T-helper 1 cell treated with Interleukin-12 subunit alpha and Interleukin-12 subunit beta and Interleukin-4 antibody, amounts not matched to agents 30 ng/mL and 1 ng/mL, for 36 hours (primary cell): ENCODE measurements around the gene TCEA2. TPM values are rescaled to one million over a fixed set of nuclear protein-coding genes. Genes with fewer than 3 reads are reported as not detected.

Experiments used
- intact Hi-C: fragments of 100-400 bp; cut with micrococcal nuclease; formaldehyde crosslinking; loops from one replicate; pipeline ENCODE4 v1.15.1; 2024
- total RNA-seq: library from RNA; stranded (reverse); gene quantifications from 2 replicates; pipeline ENCODE4 v1.2.3, GENCODE V29; 2022

The TCEA2 gene
- total RNA-seq, 1 donor from 2014 or later: 47.4 TPM

DNA sequence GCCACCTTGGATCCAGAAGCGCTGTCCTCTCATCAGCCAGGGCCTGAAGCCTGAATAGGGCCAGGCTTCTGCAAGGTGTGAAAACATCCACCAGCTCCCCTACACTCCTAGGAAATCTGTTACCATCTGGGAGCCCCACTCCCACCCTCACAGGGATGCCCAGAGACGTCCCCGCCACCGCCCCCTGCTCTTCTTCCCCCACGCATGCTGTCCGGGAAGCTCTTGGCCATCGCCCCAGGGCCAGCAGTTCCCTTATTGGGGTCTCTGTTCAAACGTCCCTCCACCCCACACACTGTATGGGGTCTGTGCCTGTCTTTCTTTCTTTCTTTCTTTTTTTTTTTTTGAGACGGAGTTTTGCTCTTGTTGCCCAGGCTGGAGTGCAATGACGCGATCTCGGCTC lies 12.6 kb downstream of the TCEA2 start:
- intact Hi-C loops: loop anchor here (5.0 kb wide), 3 partner anchors 448 to 1688 kb away; partner anchors contain the start of genes FNDC11, GMEB2 and RPS21

DNA sequence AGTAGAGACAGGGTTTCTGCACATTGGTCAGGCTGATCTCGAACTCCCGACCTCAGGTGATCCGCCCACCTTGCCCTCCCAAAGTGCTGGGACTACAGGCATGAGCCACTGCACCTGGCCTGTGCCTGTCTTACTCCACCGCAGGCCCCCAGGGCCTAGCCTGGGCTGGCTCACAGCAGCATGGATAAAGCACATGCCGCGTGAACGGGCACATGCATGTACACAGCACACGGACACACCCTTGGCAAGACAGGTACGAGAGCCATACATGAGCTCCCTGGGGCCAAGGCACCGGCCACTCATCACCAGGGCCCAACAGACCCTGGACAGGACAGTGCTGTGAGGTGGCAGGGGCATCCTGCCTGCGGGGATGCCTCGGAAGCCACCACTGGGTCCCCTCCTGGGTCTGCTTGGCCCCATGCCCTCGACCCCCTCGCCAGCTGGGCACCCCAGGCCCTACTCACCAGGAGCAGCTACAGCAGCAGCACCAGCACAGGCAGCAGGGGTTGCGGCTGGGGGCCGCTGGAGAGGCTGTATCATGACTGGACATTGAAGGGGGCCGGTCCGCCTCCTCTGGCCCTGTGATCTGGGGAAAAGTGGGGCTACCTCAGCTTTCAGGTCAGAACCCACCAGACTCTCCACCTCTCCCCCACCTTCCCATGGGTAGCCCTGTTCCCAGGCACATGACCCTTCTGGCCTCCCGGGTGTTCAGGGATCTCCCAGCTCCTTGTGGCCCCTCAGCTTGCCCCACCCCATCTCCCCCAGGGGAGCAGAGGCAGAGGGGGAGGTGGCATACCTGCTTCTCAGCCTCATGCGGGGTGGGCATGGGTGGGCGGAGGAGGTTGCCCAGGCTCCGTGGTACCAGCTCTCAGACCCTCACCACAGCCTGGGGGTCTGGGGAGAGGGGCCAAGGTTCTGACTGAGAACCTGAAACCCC lies 13.3 kb downstream of the TCEA2 start:
- intact Hi-C loops: loop anchor here (5.0 kb wide), 3 partner anchors 449 to 1689 kb away; partner anchors contain the start of genes FNDC11, GMEB2 and RPS21

DNA sequence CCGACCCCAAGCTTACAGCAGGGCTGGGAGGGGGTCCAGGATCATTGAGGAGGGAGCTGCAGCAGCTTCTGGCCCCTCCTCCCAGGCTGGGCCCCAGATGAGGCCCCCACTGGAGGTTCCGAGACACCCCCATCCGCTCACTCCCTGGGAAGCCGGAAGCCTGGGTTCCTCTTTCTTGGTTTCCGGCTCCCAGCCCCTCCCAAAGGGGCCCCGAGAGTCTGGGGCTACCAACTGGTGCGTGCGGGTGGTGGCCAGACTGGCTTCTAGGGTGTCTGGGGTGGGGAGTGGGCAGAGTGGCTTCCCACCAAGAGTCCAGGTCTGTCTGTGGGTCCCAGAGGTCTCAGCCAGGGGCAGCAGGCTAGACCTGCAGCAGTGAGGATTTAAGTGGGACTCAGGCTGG lies 14.1 kb downstream of the TCEA2 start:
- intact Hi-C loops: loop anchor here (1.0 to 5.0 kb wide), 5 partner anchors 11 to 1690 kb away; partner anchors contain the start of genes FNDC11, GMEB2, RPS21 and UCKL1

DNA sequence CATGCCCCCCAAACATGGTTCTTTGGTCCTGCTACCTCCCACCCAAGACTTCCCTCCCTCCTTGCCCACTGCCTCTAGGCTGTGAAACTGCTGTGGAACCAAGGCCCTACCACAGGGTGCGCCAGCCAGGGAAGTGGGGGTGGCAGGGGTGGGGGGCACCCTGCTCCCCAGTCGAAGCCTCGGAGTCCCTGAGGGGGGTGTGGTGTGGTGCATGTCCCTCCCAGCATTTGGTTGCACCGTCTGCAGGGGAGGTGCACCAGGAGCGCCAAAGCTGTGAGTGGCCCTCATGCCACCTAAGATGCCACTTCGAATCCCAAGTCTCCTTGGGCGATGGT lies 14.5 kb downstream of the TCEA2 start:
- intact Hi-C loops: loop anchor here (1.0 to 5.0 kb wide), 5 partner anchors 11 to 1690 kb away; partner anchors contain the start of genes FNDC11, GMEB2, RPS21 and UCKL1

DNA sequence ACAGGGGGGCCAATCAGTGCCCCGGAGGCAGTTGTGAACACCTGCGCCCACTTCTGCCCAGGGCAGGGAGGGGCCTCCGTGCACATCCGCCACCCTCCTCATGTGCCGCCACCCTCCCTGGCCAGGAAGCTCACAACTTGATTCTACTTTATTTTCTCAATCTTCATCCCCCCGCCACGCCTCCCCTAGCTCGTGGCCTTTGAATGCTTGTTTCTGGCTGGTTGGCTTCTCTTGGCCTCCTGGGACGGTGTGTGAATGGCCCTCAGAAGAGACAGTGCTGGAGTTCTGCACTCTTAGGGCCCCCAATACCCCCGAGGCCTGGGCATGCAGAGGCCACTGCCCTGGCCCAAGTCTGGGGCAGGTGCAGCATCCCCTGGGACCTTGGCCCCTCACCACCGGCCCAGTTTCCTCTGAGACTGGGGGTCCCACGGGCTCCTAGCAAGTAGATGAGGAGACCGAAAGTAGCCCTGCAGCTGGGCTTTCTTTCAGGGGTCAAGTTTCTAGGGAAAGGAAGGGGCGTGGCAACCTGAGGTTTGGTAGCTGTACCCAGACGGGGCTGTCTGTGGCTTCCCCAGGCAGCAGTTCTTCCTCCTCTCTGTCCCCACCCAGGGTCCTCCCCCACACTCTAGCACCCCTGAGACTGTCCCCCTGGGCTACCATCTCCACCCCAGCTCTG lies 15.0 kb downstream of the TCEA2 start:
- intact Hi-C loops: loop anchor here (1.0 to 5.0 kb wide), 6 partner anchors 12 to 1691 kb away; partner anchors contain the start of genes C20orf204, FNDC11, GMEB2 and RPS21

DNA sequence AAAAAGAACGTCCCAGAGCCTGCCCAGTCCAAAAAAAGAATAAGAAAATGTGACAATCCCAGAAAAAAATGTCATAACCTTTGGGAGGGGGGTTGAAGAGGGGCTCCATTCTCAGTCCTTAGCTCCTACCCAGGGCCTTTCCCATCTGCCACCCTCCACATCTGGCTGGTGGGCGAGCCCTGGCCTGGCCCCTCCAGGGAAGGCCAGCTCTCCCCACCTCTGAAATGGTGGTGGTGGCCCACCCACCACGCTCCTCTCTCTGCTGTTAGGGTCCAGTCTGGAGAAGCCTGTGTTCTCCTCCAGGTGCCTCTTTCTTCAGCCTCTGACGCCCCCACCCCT lies 15.9 kb downstream of the TCEA2 start:
- intact Hi-C loops: loop anchor here (1.0 to 5.0 kb wide), 6 partner anchors 16 to 1692 kb away; partner anchors contain the start of genes C20orf204, FNDC11, GMEB2 and RPS21

DNA sequence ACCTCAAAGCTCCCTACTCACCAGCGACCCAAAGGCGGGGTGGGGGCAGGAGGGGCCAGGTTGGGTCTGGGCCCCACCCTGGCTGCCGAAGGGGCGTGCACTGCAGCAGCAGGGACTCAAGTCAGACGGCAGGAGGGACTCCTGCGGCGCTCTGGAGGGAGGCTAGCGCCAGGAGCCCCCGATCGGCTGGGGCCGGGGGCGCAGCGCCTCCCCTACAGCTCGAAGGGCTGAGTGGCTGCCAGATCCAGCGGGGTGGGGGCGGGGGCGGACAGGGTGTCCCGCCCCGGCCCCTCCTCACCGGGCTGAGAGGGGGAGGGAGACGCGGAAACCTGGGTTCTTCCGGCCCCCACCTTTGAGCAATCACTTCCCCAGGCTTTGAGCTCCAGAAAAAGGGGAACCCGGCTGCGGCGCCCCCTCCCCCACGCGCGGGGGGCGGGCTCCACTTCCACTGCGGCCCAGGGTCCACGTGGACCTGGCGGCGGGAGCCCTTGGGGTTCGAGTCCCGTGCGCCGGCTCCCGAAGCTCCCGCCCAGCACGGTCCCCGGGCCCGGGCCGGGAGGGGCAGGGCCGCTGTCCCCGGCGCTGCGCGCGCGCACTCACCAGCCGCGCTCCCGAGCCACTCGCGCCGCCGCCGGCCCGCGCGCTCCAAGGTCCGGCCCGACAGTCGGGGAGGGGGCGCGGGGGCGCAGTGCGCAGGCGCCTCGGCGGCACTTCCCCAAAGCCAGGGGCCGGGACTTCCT lies 16.4 kb downstream of the TCEA2 start, which contains the start of gene RGS19:
Gene RGS19 (minus strand): TSS at position 246 of the 740 bp plus-strand sequence. CDS start 2,632 bp downstream, outside the sequence.
- intact Hi-C loops: loop anchor here (1.0 to 5.0 kb wide), 7 partner anchors 16 to 1692 kb away; partner anchors contain the start of genes C20orf204, FNDC11, GMEB2 and PTK6

DNA sequence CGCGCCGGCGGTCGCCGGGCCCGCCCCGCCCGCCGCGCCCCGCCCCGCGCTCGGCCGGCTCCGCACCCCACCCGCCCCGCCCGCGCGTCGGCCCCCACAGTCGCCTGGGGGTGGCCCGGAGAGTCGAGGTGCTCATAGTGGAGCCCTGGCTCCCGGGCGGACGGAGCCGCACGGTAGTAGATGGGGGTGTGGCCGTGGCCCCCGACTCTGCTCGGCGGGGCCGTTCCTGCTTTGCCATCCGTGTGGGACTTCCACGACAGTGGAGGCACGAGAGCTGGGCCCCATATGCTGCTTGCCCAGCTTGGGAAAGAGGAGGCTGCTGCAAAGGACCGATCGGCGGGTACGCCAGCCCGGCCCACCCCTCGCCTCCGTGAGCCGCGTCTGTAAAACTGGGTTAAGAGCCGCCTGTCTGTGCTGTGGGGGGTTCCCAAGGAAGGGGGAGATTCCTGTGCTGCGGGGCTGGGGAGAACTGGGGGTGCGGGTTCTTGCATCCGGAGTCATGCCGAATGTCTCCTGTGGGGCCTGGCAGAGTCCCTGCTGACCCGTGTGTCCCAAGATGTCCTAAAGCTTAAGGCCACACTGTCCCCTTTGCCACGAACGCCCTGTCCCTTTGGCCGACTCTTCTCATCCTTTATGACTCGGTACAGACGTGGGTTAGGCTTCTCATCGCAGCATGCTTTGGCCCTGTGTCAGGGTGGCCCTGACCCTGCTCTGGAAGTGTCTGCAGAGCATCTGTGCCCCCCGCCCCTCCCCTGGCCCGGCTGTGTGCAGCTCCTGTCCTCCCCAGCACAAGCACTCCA lies 17.2 kb downstream of the TCEA2 start, which contains the start of gene OPRL1:
Gene OPRL1 (plus strand): TSS at position 70 of the 800 bp plus-strand sequence. CDS start 12,639 bp downstream, outside the sequence.
- intact Hi-C loops: loop anchor here (5.0 kb wide), 1 partner anchor 543 kb away; the partner anchor contains the start of gene PTK6

DNA sequence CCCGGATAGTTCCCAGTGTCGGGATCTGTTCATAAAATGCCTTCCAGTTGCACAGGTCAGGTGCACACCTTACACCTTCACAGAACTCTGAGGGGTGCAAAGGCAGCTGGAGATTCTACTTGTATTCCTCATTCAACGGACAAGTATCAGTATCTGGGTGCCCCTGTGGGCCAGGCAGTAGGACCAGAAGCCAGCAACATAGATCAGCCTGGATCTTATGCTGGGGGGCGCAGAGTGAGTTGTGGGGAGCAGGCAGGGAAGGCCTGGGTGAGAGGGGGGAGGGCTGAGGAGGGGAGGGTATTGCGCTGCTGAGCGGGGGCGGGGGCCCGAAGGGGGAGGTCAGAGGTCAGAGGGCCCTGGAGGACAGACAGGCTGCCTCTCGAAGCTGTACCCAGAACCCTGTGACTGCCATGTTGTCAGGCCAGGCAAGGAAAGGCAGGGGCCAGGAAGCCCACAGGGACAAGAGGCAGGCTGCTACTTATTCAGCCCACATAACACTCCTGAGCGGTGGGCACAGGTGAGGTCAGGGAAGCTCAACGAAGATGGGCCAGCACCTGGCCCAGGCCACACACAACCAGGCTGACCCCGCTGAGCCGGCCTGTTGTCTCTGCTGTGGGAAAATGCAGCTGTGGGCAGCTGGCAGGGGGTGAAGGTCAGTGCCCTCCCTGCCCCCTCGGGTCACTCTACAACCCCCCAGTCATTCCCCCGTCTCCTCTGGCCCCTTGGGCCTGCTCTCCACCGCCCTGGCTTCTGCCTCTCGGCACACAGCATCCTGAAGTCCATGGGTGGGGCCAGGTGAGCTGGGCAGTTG lies 18.0 kb downstream of the TCEA2 start:
- intact Hi-C loops: loop anchor here (5.0 kb wide), 1 partner anchor 544 kb away; the partner anchor contains the start of gene PTK6

DNA sequence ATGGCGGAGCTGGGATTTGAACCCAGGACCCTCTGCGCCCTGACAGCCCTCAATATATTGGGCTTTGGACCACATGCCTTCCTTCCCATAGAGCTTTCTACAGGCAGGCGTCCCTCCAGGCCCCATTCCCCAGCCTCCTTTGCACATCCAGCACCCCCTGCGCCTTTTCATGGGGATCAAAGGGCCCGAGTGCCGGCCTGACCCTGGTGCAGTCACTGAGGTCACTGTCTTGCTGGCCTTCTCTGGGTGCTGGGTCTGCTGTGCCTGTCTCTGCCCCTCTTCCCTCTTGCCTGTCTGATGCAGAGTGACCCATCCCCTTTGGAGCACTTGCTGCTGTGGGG lies 18.6 kb downstream of the TCEA2 start:
- intact Hi-C loops: loop anchor here (5.0 kb wide), 1 partner anchor 544 kb away; the partner anchor contains the start of gene PTK6

DNA sequence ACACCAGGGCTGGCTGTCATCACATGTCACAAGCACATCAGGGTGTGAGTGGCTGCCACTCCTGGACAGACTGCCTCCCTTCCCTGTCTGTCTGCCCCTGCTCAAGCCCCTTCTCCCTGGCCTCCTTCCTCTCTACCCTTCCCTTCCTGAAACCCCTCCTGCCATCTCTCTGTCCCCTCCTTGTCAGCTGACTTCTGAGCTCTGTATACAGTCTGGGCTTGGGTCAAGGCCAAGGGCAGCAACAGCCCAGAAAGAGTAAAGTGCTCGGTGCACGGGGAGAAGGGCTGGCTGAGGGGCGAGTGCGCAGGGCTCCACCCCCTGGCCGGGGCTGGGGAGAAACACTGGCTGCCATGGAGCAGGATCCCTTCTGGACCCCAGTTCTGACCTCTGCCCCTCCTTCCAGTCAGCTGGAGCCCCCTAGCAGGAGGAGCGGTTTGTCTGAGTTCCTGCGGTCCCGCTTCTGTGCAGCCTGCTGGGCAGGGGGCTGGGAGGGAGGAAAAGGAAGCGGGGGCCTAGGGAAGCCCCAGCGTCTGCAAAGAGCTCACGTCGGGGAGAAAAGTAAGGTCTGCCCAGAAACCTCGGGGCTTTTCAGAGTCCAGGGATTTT lies 19.2 kb downstream of the TCEA2 start:
- intact Hi-C loops: loop anchor here (2.0 to 5.0 kb wide), 3 partner anchors 21 to 545 kb away; partner anchors contain the start of gene PTK6

DNA sequence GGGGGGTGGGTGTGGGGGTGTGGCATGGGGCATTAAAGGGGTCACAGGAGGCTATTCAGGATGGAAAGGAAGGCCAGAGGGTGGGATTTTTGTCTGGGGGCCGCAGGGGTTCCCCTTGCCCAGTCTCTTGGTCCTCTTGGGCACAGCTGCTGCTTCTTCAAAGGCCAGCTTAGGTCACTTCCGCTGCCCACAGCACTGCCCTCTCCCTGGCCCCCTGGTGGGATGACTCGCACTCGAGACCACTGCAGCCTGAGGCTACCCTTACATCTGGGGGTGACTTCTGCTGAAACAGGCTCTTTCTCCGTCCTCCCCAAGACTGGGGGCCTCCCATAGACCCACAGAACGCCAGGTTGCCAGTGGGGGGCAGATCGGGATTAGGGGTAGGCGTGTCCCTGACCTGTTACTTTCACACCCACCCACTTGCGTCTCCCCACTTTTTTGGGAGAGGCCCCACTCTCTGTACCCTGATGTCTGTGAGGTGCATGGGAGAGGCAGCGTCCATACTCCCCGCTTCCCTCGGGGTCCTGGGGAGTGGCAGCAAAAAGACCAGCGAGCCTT lies 19.9 kb downstream of the TCEA2 start:
- intact Hi-C loops: loop anchor here (1.0 to 5.0 kb wide), 4 partner anchors 20 to 546 kb away; partner anchors contain the start of gene PTK6

DNA sequence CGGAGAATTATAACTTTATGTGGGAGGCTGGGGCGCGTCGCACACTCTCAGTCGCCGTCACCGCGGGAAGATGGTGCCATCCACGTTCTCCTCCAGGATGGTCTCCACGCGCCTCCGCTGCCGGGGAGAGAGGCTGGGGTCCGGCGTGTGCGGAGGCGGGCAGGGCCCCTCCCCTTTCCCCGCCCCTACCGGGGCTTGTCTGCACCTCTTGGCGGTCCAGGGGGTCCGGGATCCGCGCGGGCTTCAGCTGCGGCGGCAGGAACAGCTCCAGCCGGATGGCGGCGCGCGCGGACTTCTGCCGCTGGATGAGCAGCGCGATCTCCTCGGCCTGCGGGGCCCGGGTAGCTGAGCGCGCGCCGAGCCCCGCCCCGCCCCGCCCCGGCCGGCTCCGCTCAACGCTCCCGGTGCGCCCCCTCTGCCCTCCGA lies 20.4 kb downstream of the TCEA2 start:
- intact Hi-C loops: loop anchor here (1.0 to 5.0 kb wide), 4 partner anchors 19 to 546 kb away; partner anchors contain the start of gene PTK6

DNA sequence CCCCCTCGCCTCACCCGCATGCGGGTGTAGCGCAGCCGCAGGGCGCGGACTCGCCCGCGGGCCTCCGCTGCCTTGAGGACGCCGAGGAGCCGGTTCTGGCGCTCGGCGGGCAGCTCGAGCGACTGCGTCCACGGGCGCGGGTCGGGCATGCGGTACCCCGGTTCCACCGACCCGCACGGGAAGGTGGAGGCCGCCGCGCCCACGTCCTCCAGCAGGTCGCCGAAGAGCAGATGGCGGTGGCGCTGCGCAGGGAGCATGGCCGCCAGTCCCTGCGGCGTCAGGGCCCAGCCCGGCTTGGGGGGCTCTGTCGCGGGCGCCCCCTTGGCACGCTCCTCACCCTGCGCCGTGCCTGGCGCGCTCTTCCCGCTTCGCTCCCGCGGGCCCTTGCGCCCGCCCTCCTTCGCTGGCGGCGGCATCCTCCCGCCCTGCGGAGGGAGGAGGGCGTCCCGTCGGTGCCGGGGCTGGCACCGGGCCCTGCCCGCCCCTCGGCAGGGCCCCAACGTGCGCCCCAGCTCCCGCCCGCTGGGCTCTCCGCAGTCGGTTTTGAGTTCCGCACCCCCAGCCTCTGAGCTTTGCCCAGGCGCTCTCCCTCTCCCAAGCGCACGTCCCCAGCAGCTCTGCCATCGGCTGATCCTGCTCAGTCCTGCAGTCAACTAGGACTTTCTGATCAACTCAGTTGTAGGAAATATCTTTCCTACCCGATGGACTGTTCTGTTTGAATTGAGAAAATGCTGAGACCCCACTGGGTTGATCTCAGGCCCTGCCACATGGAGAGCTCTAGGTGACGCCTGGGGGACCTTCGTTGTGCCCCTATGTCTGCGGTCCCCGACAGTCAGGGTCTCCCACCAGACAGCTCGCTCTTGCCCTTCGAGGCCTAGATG lies 21.0 kb downstream of the TCEA2 start, which contains the start of gene LKAAEAR1:
Gene LKAAEAR1 (minus strand): TSS at position 595 of the 881 bp plus-strand sequence. CDS start 179 bp downstream, at position 416.
- intact Hi-C loops: loop anchor here (1.0 to 5.0 kb wide), 4 partner anchors 19 to 547 kb away; partner anchors contain the start of gene PTK6

DNA sequence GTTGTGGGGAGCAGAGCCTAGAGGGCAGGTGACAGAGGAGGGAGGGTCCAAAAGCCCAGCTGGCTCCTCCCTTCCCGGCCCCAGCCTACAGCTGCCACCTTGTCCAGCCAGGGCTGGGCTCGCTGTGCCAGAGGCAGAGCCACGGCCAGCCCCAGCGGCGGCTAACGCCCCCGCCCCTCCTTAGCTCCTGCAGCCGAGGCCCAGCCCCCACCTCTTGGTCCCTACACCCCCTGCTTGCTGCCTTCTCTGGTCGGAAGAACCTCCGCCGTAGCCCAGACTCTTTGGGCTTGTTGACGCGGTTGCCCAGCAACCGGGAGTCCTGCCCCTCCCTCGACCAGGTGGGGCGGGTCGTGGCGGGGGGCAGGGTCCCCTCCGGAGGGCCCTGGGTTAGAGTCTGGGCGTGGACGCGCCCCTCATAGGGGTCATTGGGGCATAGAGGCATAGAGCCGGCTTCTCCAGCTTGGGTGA lies 21.7 kb downstream of the TCEA2 start:
- intact Hi-C loops: loop anchor here (5.0 kb wide), 1 partner anchor 547 kb away; the partner anchor contains the start of gene PTK6

DNA sequence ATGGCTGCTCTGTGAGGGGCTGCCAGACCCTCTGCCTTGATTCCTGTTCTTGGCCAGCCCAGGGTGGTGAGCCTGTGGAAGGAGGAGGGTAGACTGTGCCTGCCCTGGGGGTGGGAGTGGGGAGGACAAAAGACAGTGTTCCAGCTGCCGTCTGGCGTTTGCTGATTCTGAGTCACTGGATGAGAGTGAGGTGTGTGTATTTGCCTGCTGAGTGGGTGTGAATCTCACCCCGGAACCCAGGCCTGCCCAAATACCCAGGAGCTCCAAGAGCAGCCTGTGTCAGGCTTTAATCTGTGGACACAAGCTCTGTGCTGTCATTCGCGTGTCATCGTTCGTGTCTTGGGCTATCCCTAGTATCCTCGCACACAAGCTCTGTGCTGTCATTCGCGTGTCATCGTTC lies 23.8 kb downstream of the TCEA2 start:
- intact Hi-C loops: no loop called here
